AG04450 (cell line): Measurements from ENCODE around the gene PACRG. TPM values are rescaled to one million over a fixed set of nuclear protein-coding genes. Genes with fewer than 3 reads are reported as not detected.

Experiments used
- CTCF ChIA-PET: fragments of 300-600, 350-600 bp; formaldehyde crosslinking; extraction: SDS; loops from one replicate; lab custom pipeline; 2022; ENCODE audit warnings: antibody characterized with exemption, inconsistent platforms; lab: Charles Lee
- POLR2A ChIA-PET: fragments of 350-600 bp; formaldehyde crosslinking; extraction: SDS; loops from one replicate; lab custom pipeline; 2021; ENCODE audit warnings: antibody characterized with exemption, inconsistent platforms; lab: Yijun Ruan, JAX
- DNase-seq: peaks from one replicate; pipeline ENCODE4 v3.0.0-alpha.2; 2011; ENCODE audit warnings: low read depth, low spot score
- H3K27ac ChIP-seq: one replicate; pipeline ENCODE4 v1.5.1; 2012; ENCODE audit warnings: low read depth, low read length, control low read depth
- H3K27me3 ChIP-seq: one replicate; pipeline ENCODE4 v1.6.0; 2012; ENCODE audit warnings: low read length; ENCODE audit not compliant: control insufficient read depth, insufficient read depth
- H3K4me3 ChIP-seq: 2 replicates; pipeline ENCODE4 v1.5.1; 2011; ENCODE audit warnings: mild to moderate bottlenecking, low read depth, low read length, control low read depth
- H3K9me3 ChIP-seq: 2 replicates; pipeline ENCODE4 v1.5.1; 2012; ENCODE audit warnings: low read length; ENCODE audit not compliant: control insufficient read depth, insufficient read depth
- polyA plus RNA-seq: library from polyadenylated mRNA; depleted of rRNA; stranded (reverse); fragments of >200 nt; gene quantifications from 2 replicates; pipeline ENCODE4 v1.2.3, GENCODE V29; 2011
- TF ChIP-seq, protein P1 (sequence below): IDR thresholded peaks from 2 replicates; pipeline ENCODE4 v1.5.1; 2011; ENCODE audit warnings: low read depth, low read length, control low read depth, inconsistent platforms

The PACRG gene
- polyA plus RNA-seq, 1 experiment = not detected

- CTCF ChIA-PET = interaction anchor here (1.7 kb wide), 1 partner anchor 10 kb away, joined by 5 read pairs; no protein-coding TSS in a partner anchor
- Histone ChIP-seq H3K27me3 (no peaks in the 10 kb centered on the region), H3K27ac (no peak overlapping the region), H3K9me3 (no peaks in the 10 kb centered on the region), H3K4me3 (no peak overlapping the region)
- DNase-seq = no peak
- TF ChIP-seq, protein P1, sequence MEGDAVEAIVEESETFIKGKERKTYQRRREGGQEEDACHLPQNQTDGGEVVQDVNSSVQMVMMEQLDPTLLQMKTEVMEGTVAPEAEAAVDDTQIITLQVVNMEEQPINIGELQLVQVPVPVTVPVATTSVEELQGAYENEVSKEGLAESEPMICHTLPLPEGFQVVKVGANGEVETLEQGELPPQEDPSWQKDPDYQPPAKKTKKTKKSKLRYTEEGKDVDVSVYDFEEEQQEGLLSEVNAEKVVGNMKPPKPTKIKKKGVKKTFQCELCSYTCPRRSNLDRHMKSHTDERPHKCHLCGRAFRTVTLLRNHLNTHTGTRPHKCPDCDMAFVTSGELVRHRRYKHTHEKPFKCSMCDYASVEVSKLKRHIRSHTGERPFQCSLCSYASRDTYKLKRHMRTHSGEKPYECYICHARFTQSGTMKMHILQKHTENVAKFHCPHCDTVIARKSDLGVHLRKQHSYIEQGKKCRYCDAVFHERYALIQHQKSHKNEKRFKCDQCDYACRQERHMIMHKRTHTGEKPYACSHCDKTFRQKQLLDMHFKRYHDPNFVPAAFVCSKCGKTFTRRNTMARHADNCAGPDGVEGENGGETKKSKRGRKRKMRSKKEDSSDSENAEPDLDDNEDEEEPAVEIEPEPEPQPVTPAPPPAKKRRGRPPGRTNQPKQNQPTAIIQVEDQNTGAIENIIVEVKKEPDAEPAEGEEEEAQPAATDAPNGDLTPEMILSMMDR = no peak
- POLR2A ChIA-PET = no interaction called here
These were observed 189.7 kb downstream of the PACRG start for GRCh38 chr6:162917506-162917905.

GRCh38 chr6:162921062-162921461, 193.3 kb downstream of the PACRG start:
- CTCF ChIA-PET = no interaction called here
- no peaks in the 10 kb centered on the region for H3K9me3 ChIP-seq
- TF ChIP-seq, protein P1 = no peak
- POLR2A ChIA-PET = no interaction called here
- DNase-seq = no peak
- H3K27me3 ChIP-seq = no peaks in the 10 kb centered on the region
- no peak overlapping the region for H3K4me3 ChIP-seq
- H3K27ac ChIP-seq = no peak overlapping the region

DNA sequence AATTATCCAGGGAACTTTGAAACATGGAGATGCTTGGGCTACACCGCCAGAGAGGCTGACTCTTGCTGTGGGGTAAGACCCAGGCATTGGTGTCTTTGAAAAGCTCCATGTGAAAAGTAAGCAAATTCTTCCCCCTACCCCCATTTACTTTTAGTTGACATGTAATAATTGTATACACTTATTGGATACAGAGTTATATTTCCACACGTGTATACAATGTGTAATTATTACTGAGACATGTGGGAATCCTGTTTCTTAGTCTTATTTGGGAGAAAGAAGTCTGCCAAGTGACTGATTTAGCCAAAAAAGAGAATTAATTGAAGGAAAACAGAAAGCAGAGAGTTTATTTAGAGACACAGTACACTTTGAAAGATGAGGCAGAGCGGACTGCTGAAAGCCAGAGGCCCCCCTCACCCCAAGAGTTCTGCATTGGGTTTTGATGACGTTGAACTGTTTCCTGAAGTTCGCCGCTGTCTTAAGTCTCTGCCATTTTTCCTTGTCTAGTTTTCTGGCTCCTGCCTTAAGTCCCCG, 193.8 kb downstream of the PACRG start:
- H3K9me3 ChIP-seq = no peaks in the 10 kb centered on the region
- CTCF ChIA-PET = no interaction called here
- POLR2A ChIA-PET = no interaction called here
- no peak overlapping the region for H3K27ac ChIP-seq
- TF ChIP-seq, protein P1 = no peak
- no peak for DNase-seq
- no peak overlapping the region for H3K4me3 ChIP-seq
- no peaks in the 10 kb centered on the region for H3K27me3 ChIP-seq

- H3K27ac ChIP-seq = no peak overlapping the region
- no peaks in the 10 kb centered on the region for H3K27me3 ChIP-seq
- no peak overlapping the region for H3K4me3 ChIP-seq
- H3K9me3 ChIP-seq = no peaks in the 10 kb centered on the region
- no peak for DNase-seq
- POLR2A ChIA-PET = no interaction called here
- CTCF ChIA-PET = no interaction called here
- TF ChIP-seq, protein P1 = no peak
These were observed 194.9 kb downstream of the PACRG start for GRCh38 chr6:162922563-162923166.

DNA sequence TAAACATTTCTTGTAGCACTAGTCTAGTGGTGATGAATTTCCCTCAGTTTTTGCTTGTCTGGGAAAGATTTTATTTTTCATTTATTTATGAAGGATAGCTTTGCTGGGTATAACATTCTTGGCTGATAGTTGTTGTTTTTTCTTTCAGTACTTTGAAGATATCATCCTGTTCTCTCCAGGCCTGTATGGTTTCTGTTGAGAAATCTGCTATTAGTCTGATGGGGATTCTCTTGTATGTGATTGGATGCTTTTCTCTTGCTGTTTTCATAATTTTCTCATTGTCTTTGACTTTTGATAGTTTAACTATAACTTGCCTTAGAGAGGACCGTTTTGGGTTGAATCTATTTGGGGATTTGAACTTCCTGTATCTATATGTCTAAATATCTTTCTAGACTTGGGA, 207.1 kb downstream of the PACRG start:
- POLR2A ChIA-PET = no interaction called here
- DNase-seq = no peak
- Histone ChIP-seq H3K9me3 (peaks cover 2% of the 10 kb centered on the region; the same call in 1 of the 2 replicates), H3K27me3 (no peaks in the 10 kb centered on the region), H3K4me3 (no peak overlapping the region), H3K27ac (no peak overlapping the region)
- TF ChIP-seq, protein P1 = no peak
- CTCF ChIA-PET = no interaction called here
